ENCODE measurements around the gene GLIS1. TPM values are rescaled to one million over a fixed set of nuclear protein-coding genes. Genes with fewer than 3 reads are reported as not detected.

Gene GLIS1
- total and polyA plus RNA-seq, 11 donors = 0.06 to 0.35 (median 0.13) TPM; not detected in 6

GRCh38 chr1:53752281-53752680, 13.3 kb upstream of the GLIS1 start:
- H3K4me3 ChIP-seq = no peak overlapping the region
- no peak overlapping the region for H3K27ac ChIP-seq
- 90 to 94% (median 91%) methylated on average over 6 of the region's 6 CpGs for WGBS, 4 donors
- ATAC-seq (no peak), DNase-seq (no peak)
- peaks cover 0 to under 1% (median 0%) of the 10 kb centered on the region in 12 donors for H3K9me3 ChIP-seq
- no peaks in the 10 kb centered on the region for H3K4me1 ChIP-seq
- no peaks in the 10 kb centered on the region for H3K36me3 ChIP-seq
- intact Hi-C loops (cut with DNase I) = loop anchor here in 3 of 10 donors (5.0 kb wide), 2 partner anchors 265 to 475 kb away; no protein-coding TSS in a partner anchor
- no peaks in the 10 kb centered on the region for H3K27me3 ChIP-seq
- TF ChIP-seq, protein P1, sequence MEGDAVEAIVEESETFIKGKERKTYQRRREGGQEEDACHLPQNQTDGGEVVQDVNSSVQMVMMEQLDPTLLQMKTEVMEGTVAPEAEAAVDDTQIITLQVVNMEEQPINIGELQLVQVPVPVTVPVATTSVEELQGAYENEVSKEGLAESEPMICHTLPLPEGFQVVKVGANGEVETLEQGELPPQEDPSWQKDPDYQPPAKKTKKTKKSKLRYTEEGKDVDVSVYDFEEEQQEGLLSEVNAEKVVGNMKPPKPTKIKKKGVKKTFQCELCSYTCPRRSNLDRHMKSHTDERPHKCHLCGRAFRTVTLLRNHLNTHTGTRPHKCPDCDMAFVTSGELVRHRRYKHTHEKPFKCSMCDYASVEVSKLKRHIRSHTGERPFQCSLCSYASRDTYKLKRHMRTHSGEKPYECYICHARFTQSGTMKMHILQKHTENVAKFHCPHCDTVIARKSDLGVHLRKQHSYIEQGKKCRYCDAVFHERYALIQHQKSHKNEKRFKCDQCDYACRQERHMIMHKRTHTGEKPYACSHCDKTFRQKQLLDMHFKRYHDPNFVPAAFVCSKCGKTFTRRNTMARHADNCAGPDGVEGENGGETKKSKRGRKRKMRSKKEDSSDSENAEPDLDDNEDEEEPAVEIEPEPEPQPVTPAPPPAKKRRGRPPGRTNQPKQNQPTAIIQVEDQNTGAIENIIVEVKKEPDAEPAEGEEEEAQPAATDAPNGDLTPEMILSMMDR (IDR thresholded peaks at IDR 0.05) = no peak
- TF ChIP-seq POLR2A (IDR thresholded peaks at IDR 0.05) = no peak

- DNase-seq = no peak
- Histone ChIP-seq H3K9me3 (peaks cover 0 to 5% (median 0%) of the 10 kb centered on the region in 12 donors), H3K4me1 (no peaks in the 10 kb centered on the region), H3K27ac (no peak overlapping the region), H3K4me3 (no peak overlapping the region), H3K27me3 (peaks cover 0 to 15% (median 5%) of the 10 kb centered on the region in 9 donors), H3K36me3 (no peaks in the 10 kb centered on the region)
- intact Hi-C loops (cut with DNase I) = no loop called here
- no peak for TF ChIP-seq POLR2A (IDR thresholded peaks at IDR 0.05)
- TF ChIP-seq, protein P1 (IDR thresholded peaks at IDR 0.05) = no peak
- ATAC-seq = no peak
- 87 to 92% (median 90%) methylated on average over 8 of the region's 8 CpGs for WGBS, 4 donors
Observed at GRCh38 chr1:53747841-53748240, 8.9 kb upstream of the GLIS1 start.

DNA sequence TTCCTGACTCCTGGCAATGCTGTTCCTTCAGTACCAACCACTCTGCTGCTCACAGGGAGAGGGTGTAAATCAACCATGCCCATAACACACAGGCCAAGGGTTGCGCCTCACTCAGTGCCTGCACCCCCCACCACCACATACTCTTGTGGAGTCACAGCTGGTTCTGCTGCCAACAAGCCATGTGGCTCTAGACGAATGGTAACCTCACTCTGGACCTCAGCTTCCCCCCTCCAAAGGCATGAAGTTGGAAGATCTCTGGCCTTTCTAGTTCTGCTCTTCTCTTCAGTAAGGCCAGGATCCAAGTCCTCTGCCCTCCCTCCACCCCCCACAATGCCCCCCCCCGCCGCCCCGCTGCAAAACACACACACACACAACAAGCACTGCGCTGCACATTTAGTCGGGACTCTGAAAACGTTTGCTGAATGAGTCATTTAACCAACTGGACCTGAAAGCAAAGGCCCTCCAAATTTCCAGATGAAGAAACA, 1.7 kb upstream of the GLIS1 start:
- intact Hi-C loops (cut with DNase I) = no loop called here
- peaks cover 6 to 25% (median 14%) of the 10 kb centered on the region in 12 donors for H3K4me1 ChIP-seq

More for the DNA sequence above, 1.7 kb upstream of the GLIS1 start:
- peaks cover 0 to 6% (median 0%) of the 10 kb centered on the region in 12 donors for H3K9me3 ChIP-seq
- DNase-seq (no peak), ATAC-seq (no peak)
- no peak overlapping the region for H3K27ac ChIP-seq
- no peak overlapping the region for H3K4me3 ChIP-seq
- WGBS, 4 donors = 81 to 92% (median 87%) methylated on average over 8 of the region's 8 CpGs
- TF ChIP-seq POLR2A (IDR thresholded peaks at IDR 0.05) = no peak
- TF ChIP-seq, protein P1 (IDR thresholded peaks at IDR 0.05) = no peak
- H3K27me3 ChIP-seq = peaks cover 11 to 77% (median 36%) of the 10 kb centered on the region in 9 donors
- H3K36me3 ChIP-seq = no peaks in the 10 kb centered on the region

Data from heart left ventricle (tissue), 16 donors.